Measurements from ENCODE around the gene CCDC85C. TPM values are rescaled to one million over a fixed set of nuclear protein-coding genes. Genes with fewer than 3 reads are reported as not detected.

CCDC85C gene
- total RNA-seq, 2 experiments from 2014 or later: 5.8 to 7.5 TPM

- H3K27me3 Mint-ChIP-seq: peaks cover 19% of the 10 kb centered on the region
- CTCF ChIA-PET: no interaction called here
- no peaks in the 10 kb centered on the region for H3K4me1 ChIP-seq (ENCODE audit: insufficient read depth, low read length)
- DNase-seq (no peak), ATAC-seq (ENCODE audit: poor library complexity) (no peak)
- H3K27ac ChIP-seq (ENCODE audit: low read depth in 1 of 2, low read length in 2 of 2): no peak overlapping the region
- H3K9me3 Mint-ChIP-seq: no peaks in the 10 kb centered on the region
- POLR2A ChIA-PET: no interaction called here
- no peaks in the 10 kb centered on the region for H3K9me3 ChIP-seq (ENCODE audit: control insufficient read depth in 1 of 2, insufficient read depth in 1 of 2, low read length in 2 of 2)
- H3K4me3 ChIP-seq (ENCODE audit: low read length): no peak overlapping the region
- H3K4me3 Mint-ChIP-seq: no peak overlapping the region
- peaks cover 12% of the 10 kb centered on the region for H3K4me1 Mint-ChIP-seq (ENCODE audit: low read depth)
- no peak overlapping the region for H3K27ac Mint-ChIP-seq
- no peaks in the 10 kb centered on the region for H3K36me3 Mint-ChIP-seq (ENCODE audit: low read depth)
- intact Hi-C loops (cut with DNase I, micrococcal nuclease): no loop called here
- H3K27me3 ChIP-seq (ENCODE audit: control insufficient read depth in 1 of 2, insufficient read depth in 2 of 2, low read length in 2 of 2): peaks cover 2 to 19% of the 10 kb centered on the region in 2 experiments
- no peaks in the 10 kb centered on the region for H3K36me3 ChIP-seq (ENCODE audit: insufficient read depth, low read length)
- TF ChIP-seq, protein P1, sequence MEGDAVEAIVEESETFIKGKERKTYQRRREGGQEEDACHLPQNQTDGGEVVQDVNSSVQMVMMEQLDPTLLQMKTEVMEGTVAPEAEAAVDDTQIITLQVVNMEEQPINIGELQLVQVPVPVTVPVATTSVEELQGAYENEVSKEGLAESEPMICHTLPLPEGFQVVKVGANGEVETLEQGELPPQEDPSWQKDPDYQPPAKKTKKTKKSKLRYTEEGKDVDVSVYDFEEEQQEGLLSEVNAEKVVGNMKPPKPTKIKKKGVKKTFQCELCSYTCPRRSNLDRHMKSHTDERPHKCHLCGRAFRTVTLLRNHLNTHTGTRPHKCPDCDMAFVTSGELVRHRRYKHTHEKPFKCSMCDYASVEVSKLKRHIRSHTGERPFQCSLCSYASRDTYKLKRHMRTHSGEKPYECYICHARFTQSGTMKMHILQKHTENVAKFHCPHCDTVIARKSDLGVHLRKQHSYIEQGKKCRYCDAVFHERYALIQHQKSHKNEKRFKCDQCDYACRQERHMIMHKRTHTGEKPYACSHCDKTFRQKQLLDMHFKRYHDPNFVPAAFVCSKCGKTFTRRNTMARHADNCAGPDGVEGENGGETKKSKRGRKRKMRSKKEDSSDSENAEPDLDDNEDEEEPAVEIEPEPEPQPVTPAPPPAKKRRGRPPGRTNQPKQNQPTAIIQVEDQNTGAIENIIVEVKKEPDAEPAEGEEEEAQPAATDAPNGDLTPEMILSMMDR (IDR thresholded peaks at IDR 0.05): no peak
Observed at GRCh38 chr14:99612738-99613330, 8.8 kb upstream of the CCDC85C start.

DNA sequence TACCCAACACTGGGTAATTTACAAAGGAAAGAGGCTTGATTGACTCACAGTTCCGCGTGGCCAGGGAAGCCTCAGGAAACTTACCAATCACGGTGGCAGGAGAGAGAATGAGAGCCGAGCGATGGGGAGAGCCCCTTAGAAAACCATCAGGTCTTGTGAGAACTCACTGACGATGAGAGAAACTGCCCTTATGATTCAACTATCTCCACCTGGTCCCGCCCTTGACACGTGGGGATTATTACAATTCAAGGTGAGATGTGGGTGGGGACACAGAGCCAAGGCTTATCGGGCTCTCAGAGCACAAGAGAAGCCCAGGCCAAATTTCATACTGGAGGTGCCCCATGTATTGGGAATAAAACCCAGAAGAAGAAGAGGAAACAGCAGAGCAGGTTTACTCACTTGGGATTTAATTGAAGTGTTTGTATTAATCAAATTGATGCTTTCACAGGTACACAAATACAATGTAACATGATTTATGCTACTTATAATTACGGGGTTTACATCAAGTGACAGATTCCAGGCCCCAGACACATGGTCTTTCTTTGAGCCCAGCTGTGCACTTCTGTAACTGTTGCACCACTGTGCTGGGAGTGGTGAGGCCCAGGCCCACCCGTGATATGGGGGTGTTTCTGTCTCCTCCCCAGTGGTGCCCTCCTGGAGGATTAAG lies 8.2 kb upstream of the CCDC85C start:
- H3K4me3 Mint-ChIP-seq: no peak overlapping the region
- H3K9me3 ChIP-seq (ENCODE audit: control insufficient read depth in 1 of 2, insufficient read depth in 1 of 2, low read length in 2 of 2): no peaks in the 10 kb centered on the region
- no peaks in the 10 kb centered on the region for H3K9me3 Mint-ChIP-seq

GRCh38 chr14:99611646-99612045 lies 7.6 kb upstream of the CCDC85C start:
- Mint-ChIP-seq H3K36me3 (ENCODE audit: low read depth) (no peaks in the 10 kb centered on the region), H3K4me3 (no peak overlapping the region), H3K27ac (no peak overlapping the region), H3K9me3 (no peaks in the 10 kb centered on the region), H3K27me3 (peaks cover 12% of the 10 kb centered on the region), H3K4me1 (ENCODE audit: low read depth) (peaks cover 14% of the 10 kb centered on the region)
- Histone ChIP-seq H3K27me3 (ENCODE audit: control insufficient read depth in 1 of 2, insufficient read depth in 2 of 2, low read length in 2 of 2) (peaks cover 0 to 15% of the 10 kb centered on the region in 2 experiments), H3K27ac (ENCODE audit: low read depth in 1 of 2, low read length in 2 of 2) (no peak overlapping the region), H3K9me3 (ENCODE audit: control insufficient read depth in 1 of 2, insufficient read depth in 1 of 2, low read length in 2 of 2) (no peaks in the 10 kb centered on the region), H3K36me3 (ENCODE audit: insufficient read depth, low read length) (no peaks in the 10 kb centered on the region), H3K4me3 (ENCODE audit: low read length) (no peak overlapping the region), H3K4me1 (ENCODE audit: insufficient read depth, low read length) (no peaks in the 10 kb centered on the region)
- intact Hi-C loops (cut with DNase I, micrococcal nuclease): no loop called here
- DNase-seq (no peak), ATAC-seq (ENCODE audit: poor library complexity) (no peak)
- CTCF ChIA-PET: no interaction called here
- TF ChIP-seq, protein P1 (IDR thresholded peaks at IDR 0.05): no peak
- POLR2A ChIA-PET: no interaction called here

More for the DNA sequence above, 8.2 kb upstream of the CCDC85C start:
- CTCF ChIA-PET: no interaction called here
- intact Hi-C loops (cut with DNase I, micrococcal nuclease): no loop called here
- Histone ChIP-seq H3K4me1 (ENCODE audit: insufficient read depth, low read length) (no peaks in the 10 kb centered on the region), H3K36me3 (ENCODE audit: insufficient read depth, low read length) (no peaks in the 10 kb centered on the region), H3K4me3 (ENCODE audit: low read length) (no peak overlapping the region), H3K27me3 (ENCODE audit: control insufficient read depth in 1 of 2, insufficient read depth in 2 of 2, low read length in 2 of 2) (peaks cover 0 to 15% of the 10 kb centered on the region in 2 experiments), H3K27ac (ENCODE audit: low read depth in 1 of 2, low read length in 2 of 2) (no peak overlapping the region)
- Mint-ChIP-seq H3K36me3 (ENCODE audit: low read depth) (no peaks in the 10 kb centered on the region), H3K4me1 (ENCODE audit: low read depth) (peaks cover 14% of the 10 kb centered on the region), H3K27me3 (peaks cover 18% of the 10 kb centered on the region), H3K27ac (no peak overlapping the region)
- ATAC-seq (ENCODE audit: poor library complexity) (no peak), DNase-seq (no peak)
- POLR2A ChIA-PET: no interaction called here
- TF ChIP-seq, protein P1 (IDR thresholded peaks at IDR 0.05): no peak
